Measurements from ENCODE around the gene CCDC138. TPM values are rescaled to one million over a fixed set of nuclear protein-coding genes. Genes with fewer than 3 reads are reported as not detected.

Gene CCDC138
- total RNA-seq, 1 donor from 2014 or later, result 6.1 TPM

- Histone ChIP-seq H4K20me1 (ENCODE audit: insufficient read depth, low read length) (no peaks in the 10 kb centered on the region), H2AFZ (ENCODE audit: low read depth, low read length) (no peak overlapping the region), H3K4me1 (ENCODE audit: insufficient read depth, low read length) (no peaks in the 10 kb centered on the region), H3K4me2 (ENCODE audit: low read length) (no peak overlapping the region), H3K9ac (ENCODE audit: low read length) (no peak overlapping the region), H3K27me3 (ENCODE audit: insufficient read depth, low read length) (no peaks in the 10 kb centered on the region), H3K79me2 (ENCODE audit: insufficient read depth, low read length) (no peaks in the 10 kb centered on the region), H3K27ac (ENCODE audit: low read depth, low read length) (no peak overlapping the region), H3K4me3 (ENCODE audit: insufficient read depth, low read depth, low read length) (no peak overlapping the region), H3K9me3 (ENCODE audit: insufficient read depth, low read depth, low read length) (no peaks in the 10 kb centered on the region), H3K36me3 (ENCODE audit: insufficient read depth, low read length) (no peaks in the 10 kb centered on the region)
- Mint-ChIP-seq H3K4me3 (ENCODE audit: unreplicated experiment) (no peak overlapping the region), H3K36me3 (ENCODE audit: low read depth, unreplicated experiment) (peaks cover 3% of the 10 kb centered on the region), H3K27ac (ENCODE audit: unreplicated experiment) (no peak overlapping the region), H3K27me3 (ENCODE audit: low read depth, unreplicated experiment) (no peaks in the 10 kb centered on the region), H3K9me3 (ENCODE audit: unreplicated experiment) (peaks cover 6% of the 10 kb centered on the region), H3K4me1 (ENCODE audit: low read depth, unreplicated experiment) (no peaks in the 10 kb centered on the region)
- no peak for TF ChIP-seq EZH2 (IDR thresholded peaks at IDR 0.05; ENCODE audit: insufficient read depth, low read length)
- DNase-seq (ENCODE audit: low read depth), result no peak
- no peak for FAIRE-seq
Observed at GRCh38 chr2:108833219-108833618, 46.6 kb downstream of the CCDC138 start.

- H3K4me1 Mint-ChIP-seq (ENCODE audit: low read depth, unreplicated experiment), result no peaks in the 10 kb centered on the region
- TF ChIP-seq EZH2 (IDR thresholded peaks at IDR 0.05; ENCODE audit: insufficient read depth, low read length), result no peak
- TF ChIP-seq CTCF (IDR thresholded peaks at IDR 0.05; ENCODE audit: insufficient read depth, low read depth, low read length), result no peak
Observed at GRCh38 chr2:108834620-108835019, 48.0 kb downstream of the CCDC138 start.

GRCh38 chr2:108835040-108835439, 48.5 kb downstream of the CCDC138 start:
- Histone ChIP-seq H3K9ac (ENCODE audit: low read length) (no peak overlapping the region), H3K4me1 (ENCODE audit: insufficient read depth, low read length) (no peaks in the 10 kb centered on the region), H3K36me3 (ENCODE audit: insufficient read depth, low read length) (no peaks in the 10 kb centered on the region), H3K79me2 (ENCODE audit: insufficient read depth, low read length) (no peaks in the 10 kb centered on the region), H3K27ac (ENCODE audit: low read depth, low read length) (no peak overlapping the region), H2AFZ (ENCODE audit: low read depth, low read length) (no peak overlapping the region), H3K27me3 (ENCODE audit: insufficient read depth, low read length) (no peaks in the 10 kb centered on the region), H4K20me1 (ENCODE audit: insufficient read depth, low read length) (no peaks in the 10 kb centered on the region), H3K9me3 (ENCODE audit: insufficient read depth, low read depth, low read length) (no peaks in the 10 kb centered on the region), H3K4me2 (ENCODE audit: low read length) (no peak overlapping the region), H3K4me3 (ENCODE audit: insufficient read depth, low read depth, low read length) (no peak overlapping the region)
- TF ChIP-seq EZH2 (IDR thresholded peaks at IDR 0.05; ENCODE audit: insufficient read depth, low read length) (no peak), CTCF (IDR thresholded peaks at IDR 0.05; ENCODE audit: insufficient read depth, low read depth, low read length) (no peak)
- H3K27ac Mint-ChIP-seq (ENCODE audit: unreplicated experiment), result no peak overlapping the region
- peaks cover 5% of the 10 kb centered on the region for H3K36me3 Mint-ChIP-seq (ENCODE audit: low read depth, unreplicated experiment)
- peaks cover 8% of the 10 kb centered on the region for H3K9me3 Mint-ChIP-seq (ENCODE audit: unreplicated experiment)
- H3K4me1 Mint-ChIP-seq (ENCODE audit: low read depth, unreplicated experiment), result no peaks in the 10 kb centered on the region
- DNase-seq (ENCODE audit: low read depth) (no peak), FAIRE-seq (no peak)
- no peaks in the 10 kb centered on the region for H3K27me3 Mint-ChIP-seq (ENCODE audit: low read depth, unreplicated experiment)
- H3K4me3 Mint-ChIP-seq (ENCODE audit: unreplicated experiment), result no peak overlapping the region

More at GRCh38 chr2:108834620-108835019, 48.0 kb downstream of the CCDC138 start:
- Histone ChIP-seq H3K4me2 (ENCODE audit: low read length) (no peak overlapping the region), H3K36me3 (ENCODE audit: insufficient read depth, low read length) (no peaks in the 10 kb centered on the region), H3K4me3 (ENCODE audit: insufficient read depth, low read depth, low read length) (no peak overlapping the region), H4K20me1 (ENCODE audit: insufficient read depth, low read length) (no peaks in the 10 kb centered on the region), H2AFZ (ENCODE audit: low read depth, low read length) (no peak overlapping the region), H3K9me3 (ENCODE audit: insufficient read depth, low read depth, low read length) (no peaks in the 10 kb centered on the region), H3K79me2 (ENCODE audit: insufficient read depth, low read length) (no peaks in the 10 kb centered on the region), H3K9ac (ENCODE audit: low read length) (no peak overlapping the region), H3K4me1 (ENCODE audit: insufficient read depth, low read length) (no peaks in the 10 kb centered on the region), H3K27ac (ENCODE audit: low read depth, low read length) (no peak overlapping the region), H3K27me3 (ENCODE audit: insufficient read depth, low read length) (no peaks in the 10 kb centered on the region)
- no peak overlapping the region for H3K27ac Mint-ChIP-seq (ENCODE audit: unreplicated experiment)
- no peak overlapping the region for H3K4me3 Mint-ChIP-seq (ENCODE audit: unreplicated experiment)
- no peak for FAIRE-seq
- no peak for DNase-seq (ENCODE audit: low read depth)
- H3K36me3 Mint-ChIP-seq (ENCODE audit: low read depth, unreplicated experiment), result peaks cover 5% of the 10 kb centered on the region
- no peaks in the 10 kb centered on the region for H3K27me3 Mint-ChIP-seq (ENCODE audit: low read depth, unreplicated experiment)
- peaks cover 8% of the 10 kb centered on the region for H3K9me3 Mint-ChIP-seq (ENCODE audit: unreplicated experiment)

Measured in astrocyte (in vitro differentiated cells and primary cell).